K562 (cell line): ENCODE results near the gene TAF11. TPM values are rescaled to one million over a fixed set of nuclear protein-coding genes. Genes with fewer than 3 reads are reported as not detected.

Source experiments
- ETV6 ChIP-seq, 3 experiments: fragments of 150-350 bp in 1 of 3; sonication (generic) in 1 of 3; formaldehyde crosslinking in 1 of 3; IDR thresholded peaks; 2 replicates each; pipeline versions ENCODE4 v1.6.1 to v1.8.0; 2014 to 2022; ENCODE audit warnings: borderline replicate concordance in 2 of 3, low read depth in 2 of 3, antibody characterized with exemption in 1 of 3, low read length in 1 of 3, mild to moderate bottlenecking in 1 of 3, missing genetic modification reagents in 1 of 3
- KLF16 ChIP-seq: IDR thresholded peaks from 2 replicates; pipeline ENCODE4 v1.6.1; 2016; ENCODE audit warnings: antibody characterized with exemption
- MYNN ChIP-seq, 2 experiments: sonication (generic); formaldehyde crosslinking in 1 of 2; IDR thresholded peaks; 2 replicates each; pipeline versions ENCODE4 v1.5.0 to v1.6.1; 2016 to 2020; ENCODE audit warnings: antibody characterized with exemption in 1 of 2, missing genetic modification reagents in 1 of 2
- NCOA2 ChIP-seq, 2 experiments: fragments of 450-650 bp; IDR thresholded peaks; 2 replicates each; pipeline ENCODE4 v1.6.1; 2018; ENCODE audit warnings: mild to moderate bottlenecking in 2 of 2, moderate library complexity in 1 of 2; ENCODE audit not compliant: partially characterized antibody in 2 of 2
- SRSF9 ChIP-seq: fragments of 200-400 bp; formaldehyde crosslinking; IDR thresholded peaks from 2 replicates; pipeline ENCODE4 v1.6.1; 2017; ENCODE audit warnings: low read depth, low read length, borderline replicate concordance
- THRAP3 ChIP-seq: fragments of 450-650 bp; IDR thresholded peaks from 2 replicates; pipeline ENCODE4 v1.6.1; 2016; ENCODE audit warnings: mild to moderate bottlenecking, inconsistent platforms, borderline replicate concordance
- ZNF23 ChIP-seq: fragments of 250-450 bp; sonication (Bioruptor Pico); IDR thresholded peaks from 2 replicates; pipeline ENCODE4 v1.4.0; 2020; ENCODE audit warnings: mild to moderate bottlenecking
- ZNF282 ChIP-seq: sonication (generic); formaldehyde crosslinking; IDR thresholded peaks from 2 replicates; pipeline ENCODE4 v1.8.1; 2023; ENCODE audit warnings: missing genetic modification reagents
- ZSCAN32 ChIP-seq: fragments of 450-650 bp; formaldehyde crosslinking; IDR thresholded peaks from 2 replicates; pipeline ENCODE4 v1.4.0; 2020; ENCODE audit warnings: mild to moderate bottlenecking, moderate library complexity
- polyA plus RNA-seq, 8 experiments: library from polyadenylated mRNA; depleted of rRNA in 4 of 8; stranded (reverse) in 5 of 8; unstranded in 3 of 8; fragments of >200 nt; fragmentation: Nextera tagmentation in 2 of 8; fragmentation: Illumina TruSeq in 1 of 8; extraction: Ambion mirVana in 2 of 8; extraction: Trizol in 1 of 8; gene quantifications; 2 replicates each; pipeline versions ENCODE4 v1.2.1 to v1.2.3, GENCODE V29; 2011 to 2014; ENCODE audit warnings: inconsistent platforms in 1 of 8, missing spikeins in 1 of 8
- total RNA-seq, 7 experiments: library from RNA; depleted of rRNA in 6 of 7; stranded (reverse); fragments of >200 nt in 6 of 7; fragmentation: Illumina TruSeq in 2 of 7; extraction: Trizol in 2 of 7; gene quantifications; 2 replicates each; pipeline versions ENCODE4 v1.2.1 to v1.2.3, GENCODE V29; 2011 to 2021; ENCODE audit warnings: low replicate concordance in 1 of 7
- TF ChIP-seq, protein P1 (sequence below): sonication (generic); formaldehyde crosslinking; IDR thresholded peaks from 2 replicates; pipeline ENCODE4 v1.8.0; 2022; ENCODE audit warnings: mild to moderate bottlenecking, missing genetic modification reagents
- TF ChIP-seq, protein P2 (sequence below): sonication (generic); formaldehyde crosslinking; IDR thresholded peaks from 2 replicates; pipeline ENCODE4 v1.8.1; 2022; ENCODE audit warnings: missing genetic modification reagents
- TF ChIP-seq, protein P3 (sequence below), 2 experiments: fragments of 450-650 bp; IDR thresholded peaks; 2 replicates each; pipeline ENCODE4 v1.6.1; 2016; ENCODE audit warnings: mild to moderate bottlenecking in 2 of 2, borderline replicate concordance in 1 of 2, low read depth in 1 of 2, moderate library complexity in 1 of 2

Gene TAF11
- total and polyA plus RNA-seq, 9 of the 15 experiments (the other 6 are each of a cell fraction or from before 2014, with no cell fraction given) = 40.9 to 91.9 (median 71.9) TPM

DNA sequence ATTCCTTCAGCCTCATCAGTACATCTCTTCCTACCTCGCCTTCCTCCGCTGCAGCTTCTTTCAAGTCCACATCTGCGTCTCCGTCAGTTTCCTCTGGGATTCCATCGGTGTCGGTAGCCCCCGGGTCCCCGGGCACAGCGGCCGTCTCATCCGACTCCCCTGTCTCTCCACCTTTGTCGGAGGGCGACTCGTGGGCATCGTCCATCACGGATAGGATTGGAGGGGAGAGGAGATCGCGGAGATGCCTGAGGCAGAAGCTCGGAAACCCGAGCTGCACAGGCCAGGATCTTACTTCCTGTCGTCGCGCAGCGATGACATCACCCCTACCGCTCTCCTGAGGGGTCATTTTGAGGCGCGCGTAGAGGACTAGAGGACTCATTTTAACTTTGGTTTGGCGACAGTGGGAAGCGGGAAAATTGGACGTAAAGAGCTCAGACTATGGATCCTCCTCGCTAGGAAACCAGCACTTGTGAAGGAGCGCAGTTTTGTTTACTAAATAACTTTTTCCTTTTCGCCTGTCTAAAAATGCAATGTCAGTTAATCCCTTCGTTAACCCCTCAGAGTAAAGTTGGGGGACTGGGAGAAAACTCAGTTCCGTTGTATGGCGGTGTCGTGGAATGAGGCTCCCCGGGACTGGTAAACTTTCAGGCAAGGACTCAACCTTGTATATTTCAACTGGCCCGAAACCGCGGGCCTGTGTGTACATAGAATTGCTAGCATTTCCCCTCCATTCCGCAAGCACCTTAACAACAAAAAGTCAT, at the start of gene TAF11 (continued):
- TF ChIP-seq, protein P1, sequence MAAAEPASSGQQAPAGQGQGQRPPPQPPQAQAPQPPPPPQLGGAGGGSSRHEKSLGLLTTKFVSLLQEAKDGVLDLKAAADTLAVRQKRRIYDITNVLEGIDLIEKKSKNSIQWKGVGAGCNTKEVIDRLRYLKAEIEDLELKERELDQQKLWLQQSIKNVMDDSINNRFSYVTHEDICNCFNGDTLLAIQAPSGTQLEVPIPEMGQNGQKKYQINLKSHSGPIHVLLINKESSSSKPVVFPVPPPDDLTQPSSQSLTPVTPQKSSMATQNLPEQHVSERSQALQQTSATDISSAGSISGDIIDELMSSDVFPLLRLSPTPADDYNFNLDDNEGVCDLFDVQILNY (CRISPR knock-in tag) = peak; percentile 58; the same call in 1 of the 2 replicates
- TF ChIP-seq KLF16 = no peak
- no peak for TF ChIP-seq THRAP3
- TF ChIP-seq, protein P2, sequence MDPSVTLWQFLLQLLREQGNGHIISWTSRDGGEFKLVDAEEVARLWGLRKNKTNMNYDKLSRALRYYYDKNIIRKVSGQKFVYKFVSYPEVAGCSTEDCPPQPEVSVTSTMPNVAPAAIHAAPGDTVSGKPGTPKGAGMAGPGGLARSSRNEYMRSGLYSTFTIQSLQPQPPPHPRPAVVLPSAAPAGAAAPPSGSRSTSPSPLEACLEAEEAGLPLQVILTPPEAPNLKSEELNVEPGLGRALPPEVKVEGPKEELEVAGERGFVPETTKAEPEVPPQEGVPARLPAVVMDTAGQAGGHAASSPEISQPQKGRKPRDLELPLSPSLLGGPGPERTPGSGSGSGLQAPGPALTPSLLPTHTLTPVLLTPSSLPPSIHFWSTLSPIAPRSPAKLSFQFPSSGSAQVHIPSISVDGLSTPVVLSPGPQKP = no peak
- no peak for TF ChIP-seq MYNN (IDR thresholded peaks at IDR 0.05)
- TF ChIP-seq MYNN (CRISPR knock-in tag; IDR thresholded peaks at IDR 0.05) = no peak
- no peak for TF ChIP-seq SRSF9
- TF ChIP-seq ZNF282 (CRISPR knock-in tag) = no peak
- peak in 1 of 2 experiments; percentile 69; a peak in 2 of 4 replicates for TF ChIP-seq ETV6 (IDR thresholded peaks at IDR 0.05; ENCODE audit: borderline replicate concordance in 1 of 2, low read depth in 2 of 2, low read length in 1 of 2)
- TF ChIP-seq ETV6 (CRISPR knock-in tag; IDR thresholded peaks at IDR 0.05; ENCODE audit: borderline replicate concordance) = no peak; the same call in 1 of the 2 replicates
- TF ChIP-seq ZNF23 (CRISPR knock-in tag) = no peak
- TF ChIP-seq ZSCAN32 (CRISPR knock-in tag) = no peak
- TF ChIP-seq, protein P3, sequence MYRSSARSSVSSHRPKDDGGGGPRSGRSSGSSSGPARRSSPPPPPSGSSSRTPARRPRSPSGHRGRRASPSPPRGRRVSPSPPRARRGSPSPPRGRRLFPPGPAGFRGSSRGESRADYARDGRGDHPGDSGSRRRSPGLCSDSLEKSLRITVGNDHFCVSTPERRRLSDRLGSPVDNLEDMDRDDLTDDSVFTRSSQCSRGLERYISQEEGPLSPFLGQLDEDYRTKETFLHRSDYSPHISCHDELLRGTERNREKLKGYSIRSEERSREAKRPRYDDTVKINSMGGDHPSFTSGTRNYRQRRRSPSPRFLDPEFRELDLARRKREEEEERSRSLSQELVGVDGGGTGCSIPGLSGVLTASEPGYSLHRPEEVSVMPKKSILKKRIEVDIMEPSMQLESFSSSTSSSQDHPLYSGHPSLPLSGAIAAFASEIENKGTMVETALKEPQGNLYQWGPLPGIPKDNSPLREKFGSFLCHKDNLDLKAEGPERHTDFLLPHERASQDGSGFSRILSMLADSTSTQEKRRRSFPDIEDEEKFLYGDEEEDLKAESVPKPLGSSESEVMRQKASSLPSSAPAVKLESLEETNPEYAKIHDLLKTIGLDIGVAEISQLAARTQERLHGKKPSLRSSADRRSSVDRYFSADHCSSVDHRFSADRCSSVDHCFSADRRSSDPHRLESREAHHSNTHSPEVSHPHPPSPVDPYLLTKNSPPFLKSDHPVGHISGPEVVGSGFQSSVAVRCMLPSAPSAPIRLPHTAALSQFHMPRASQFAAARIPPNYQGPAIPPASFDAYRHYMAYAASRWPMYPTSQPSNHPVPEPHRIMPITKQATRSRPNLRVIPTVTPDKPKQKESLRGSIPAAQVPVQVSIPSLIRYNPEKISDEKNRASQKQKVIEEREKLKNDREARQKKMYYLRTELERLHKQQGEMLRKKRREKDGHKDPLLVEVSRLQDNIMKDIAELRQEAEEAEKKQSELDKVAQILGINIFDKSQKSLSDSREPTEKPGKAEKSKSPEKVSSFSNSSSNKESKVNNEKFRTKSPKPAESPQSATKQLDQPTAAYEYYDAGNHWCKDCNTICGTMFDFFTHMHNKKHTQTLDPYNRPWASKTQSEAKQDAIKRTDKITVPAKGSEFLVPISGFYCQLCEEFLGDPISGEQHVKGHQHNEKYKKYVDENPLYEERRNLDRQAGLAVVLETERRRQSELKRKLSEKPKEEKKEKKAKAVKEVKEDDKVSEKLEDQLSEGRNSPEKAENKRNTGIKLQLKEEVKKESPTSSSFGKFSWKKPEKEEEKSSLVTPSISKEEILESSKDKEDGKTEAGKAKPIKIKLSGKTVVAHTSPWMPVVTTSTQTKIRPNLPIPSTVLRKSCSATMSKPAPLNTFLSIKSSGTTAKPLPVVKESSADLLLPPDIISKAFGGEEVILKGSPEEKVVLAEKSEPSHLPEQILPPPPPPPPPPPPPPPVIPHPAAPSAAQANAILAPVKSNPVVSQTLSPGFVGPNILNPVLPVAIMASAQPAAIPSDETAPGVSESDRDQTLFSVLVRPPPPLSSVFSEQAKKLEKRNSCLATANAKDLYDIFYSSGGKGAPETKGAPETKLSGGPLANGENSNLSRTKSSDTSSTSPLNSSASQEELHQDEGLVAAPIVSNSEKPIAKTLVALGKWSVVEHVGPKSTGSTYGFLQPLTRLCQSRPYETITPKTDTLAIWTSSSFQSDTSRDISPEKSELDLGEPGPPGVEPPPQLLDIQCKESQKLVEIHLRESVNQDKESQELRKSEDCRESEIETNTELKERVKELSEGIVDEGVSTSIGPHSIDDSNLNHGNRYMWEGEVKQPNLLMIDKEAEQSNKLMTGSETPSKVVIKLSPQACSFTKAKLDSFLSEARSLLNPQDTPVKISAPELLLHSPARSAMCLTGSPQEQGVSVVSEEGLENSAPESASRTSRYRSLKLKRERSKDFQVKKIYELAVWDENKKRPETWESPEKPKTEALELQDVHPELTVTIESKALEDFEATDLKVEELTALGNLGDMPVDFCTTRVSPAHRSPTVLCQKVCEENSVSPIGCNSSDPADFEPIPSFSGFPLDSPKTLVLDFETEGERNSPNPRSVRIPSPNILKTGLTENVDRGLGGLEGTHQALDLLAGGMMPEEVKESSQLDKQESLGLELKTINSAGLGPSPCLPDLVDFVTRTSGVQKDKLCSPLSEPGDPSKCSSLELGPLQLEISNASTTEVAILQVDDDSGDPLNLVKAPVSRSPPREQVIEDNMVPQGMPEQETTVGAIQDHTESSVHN (IDR thresholded peaks at IDR 0.05; ENCODE audit: borderline replicate concordance in 1 of 2, low read depth in 1 of 2) = no peak; a peak in 1 of 4 replicates
- TF ChIP-seq NCOA2 (IDR thresholded peaks at IDR 0.05; ENCODE audit: partially characterized antibody in 2 of 2) = no peak
